HepG2 (cell line): ENCODE measurements around the gene DCTN3. TPM values are rescaled to one million over a fixed set of nuclear protein-coding genes. Genes with fewer than 3 reads are reported as not detected.

Experiments
- ATAC-seq: fragments of 200-7000 bp; cut with Tn5 transposase; 3 replicates; pipeline ENCODE4 v1.9.1; 2020; ENCODE audit warnings: mild to moderate bottlenecking, moderate library complexity
- BruUV-seq: library from RNA; stranded (reverse); fragments of 400-500 nt; replicated peaks from 2 replicates; lab custom pipeline; 2021; lab: Mats Ljungman, UMichigan
- CTCF ChIA-PET: fragments of 300-600 bp; formaldehyde crosslinking; extraction: SDS; loops from one replicate; lab custom pipeline; 2021; ENCODE audit warnings: low total read pairs, inconsistent platforms, low intra/inter-chr PET ratio; lab: Yijun Ruan, JAX
- POLR2A ChIA-PET: fragments of 350-600 bp; sonication (Branson Sonifier 250); formaldehyde crosslinking; loops from one replicate; lab custom pipeline; 2020; ENCODE audit warnings: antibody characterized with exemption, inconsistent platforms; lab: Yijun Ruan, JAX
- DNase-seq: peaks from one replicate; pipeline ENCODE4 v3.0.0-alpha.2; 2015; ENCODE audit warnings: low spot score
- FAIRE-seq: peaks from 3 replicates; lab custom pipeline; 2011; peaks lifted over from hg19 to GRCh38; lab: Jason Lieb, UNC
- H2AFZ ChIP-seq: one replicate; pipeline ENCODE4 v1.6.1; 2011; ENCODE audit warnings: low read length, inconsistent platforms
- H3K27ac ChIP-seq: fragments of 300-600 bp; 3 replicates; pipeline ENCODE4 v1.8.0; 2011; ENCODE audit warnings: mixed run types, mild to moderate bottlenecking, mixed read lengths, low read length, inconsistent platforms; ENCODE audit not compliant: insufficient read depth; ENCODE audit errors: extremely low read length
- H3K27me3 ChIP-seq, 2 experiments: fragments of 200-600 bp in 1 of 2; 2 replicates in 1 of 2; 3 replicates in 1 of 2; pipeline versions ENCODE4 v1.6.0 to v1.8.0; 2011; ENCODE audit warnings: low read length in 2 of 2, mild to moderate bottlenecking in 2 of 2, moderate library complexity in 2 of 2, inconsistent platforms in 1 of 2; ENCODE audit not compliant: insufficient read depth in 2 of 2, control insufficient read depth in 1 of 2
- H3K36me3 ChIP-seq, 2 experiments: fragments of 200-600 bp in 1 of 2; replicated peaks in 1 of 2; 2 replicates in 1 of 2; 3 replicates in 1 of 2; pipeline versions ENCODE4 v1.5.1 to v1.8.0; 2011; ENCODE audit warnings: low read length in 2 of 2, inconsistent platforms in 1 of 2; ENCODE audit not compliant: insufficient read depth in 2 of 2, control insufficient read depth in 1 of 2
- H3K4me1 ChIP-seq: 2 replicates; pipeline ENCODE4 v1.5.1; 2012; ENCODE audit warnings: low read length, inconsistent platforms; ENCODE audit not compliant: insufficient read depth
- H3K4me2 ChIP-seq: 2 replicates; pipeline ENCODE4 v1.6.0; 2011; ENCODE audit warnings: low read depth, low read length, inconsistent platforms
- H3K4me3 ChIP-seq, 3 experiments: fragments of 200-600 bp in 1 of 3; sonication (generic), shearing (Covaris generic) in 1 of 3; replicated peaks in 1 of 3; 2 replicates each; pipeline ENCODE4 v1.5.1; 2011 to 2016; ENCODE audit warnings: low read length in 3 of 3, inconsistent platforms in 2 of 3, low read depth in 2 of 3, mild to moderate bottlenecking in 2 of 3, control low read depth in 1 of 3, mixed read lengths in 1 of 3; ENCODE audit not compliant: insufficient read depth in 1 of 3
- H3K79me2 ChIP-seq: one replicate; pipeline ENCODE4 v1.6.1; 2011; ENCODE audit warnings: low read length, inconsistent platforms; ENCODE audit not compliant: insufficient read depth
- H3K9ac ChIP-seq: 2 replicates; pipeline ENCODE4 v1.6.0; 2011; ENCODE audit warnings: mild to moderate bottlenecking, low read depth, low read length, inconsistent platforms; ENCODE audit not compliant: insufficient read depth
- H3K9me3 ChIP-seq: 2 replicates; pipeline ENCODE4 v1.5.1; 2012; ENCODE audit warnings: mild to moderate bottlenecking, low read length
- H4K20me1 ChIP-seq: 2 replicates; pipeline ENCODE4 v1.6.0; 2011; ENCODE audit warnings: inconsistent platforms, mild to moderate bottlenecking, low read length, moderate library complexity; ENCODE audit not compliant: insufficient read depth
- ARNT ChIP-seq: fragments of 450-650 bp; IDR thresholded peaks from 2 replicates; pipeline ENCODE4 v1.6.1; 2017
- CBX1 ChIP-seq: IDR thresholded peaks from one replicate; pipeline ENCODE4 v1.6.1; 2016; ENCODE audit warnings: antibody characterized with exemption, low read depth
- CBX5 ChIP-seq: sonication (generic); formaldehyde crosslinking; IDR thresholded peaks from 2 replicates; pipeline ENCODE4 v1.4.0; 2020; ENCODE audit warnings: missing genetic modification reagents, borderline replicate concordance
- E2F2 ChIP-seq: sonication (generic); formaldehyde crosslinking; IDR thresholded peaks from 2 replicates; pipeline ENCODE4 v1.4.0; 2020; ENCODE audit warnings: missing genetic modification reagents, borderline replicate concordance
- EZH2 ChIP-seq: conservative IDR thresholded peaks from 2 replicates; pipeline ENCODE4 v1.6.1; 2012; ENCODE audit warnings: mild to moderate bottlenecking, low read depth, low read length, moderate library complexity
- GTF2F1 ChIP-seq: fragments of 150-350 bp; IDR thresholded peaks from 2 replicates; pipeline ENCODE4 v1.6.1; 2014; ENCODE audit warnings: low read length
- KDM5B ChIP-seq: sonication (generic); formaldehyde crosslinking; IDR thresholded peaks from 2 replicates; pipeline ENCODE4 v1.4.0; 2020; ENCODE audit warnings: missing genetic modification reagents, mild to moderate bottlenecking, borderline replicate concordance
- MAFF ChIP-seq: IDR thresholded peaks from 2 replicates; pipeline ENCODE4 v1.6.1; 2011; ENCODE audit warnings: low read depth, low read length, improper control_type of control experiment
- RNF219 ChIP-seq: sonication (generic); formaldehyde crosslinking; IDR thresholded peaks from 2 replicates; pipeline ENCODE4 v1.5.0; 2020; ENCODE audit warnings: mild to moderate bottlenecking, missing genetic modification reagents
- ZMYM3 ChIP-seq: sonication (generic); formaldehyde crosslinking; IDR thresholded peaks from 2 replicates; pipeline ENCODE4 v1.5.1; 2020; ENCODE audit warnings: mild to moderate bottlenecking, missing genetic modification reagents
- ZNF556 ChIP-seq: sonication (generic); formaldehyde crosslinking; IDR thresholded peaks from 2 replicates; pipeline ENCODE4 v1.4.0; 2020; ENCODE audit warnings: mild to moderate bottlenecking, missing genetic modification reagents, borderline replicate concordance
- ZNF562 ChIP-seq: sonication (generic); formaldehyde crosslinking; IDR thresholded peaks from 2 replicates; pipeline ENCODE4 v1.8.0; 2022; ENCODE audit warnings: missing genetic modification reagents, borderline replicate concordance
- ZNF567 ChIP-seq: sonication (generic); formaldehyde crosslinking; IDR thresholded peaks from 2 replicates; pipeline ENCODE4 v1.8.1; 2023; ENCODE audit warnings: mild to moderate bottlenecking, missing genetic modification reagents, borderline replicate concordance
- ZNF780A ChIP-seq: sonication (generic); formaldehyde crosslinking; IDR thresholded peaks from 2 replicates; pipeline ENCODE4 v1.8.0; 2022; ENCODE audit warnings: mild to moderate bottlenecking, missing genetic modification reagents, moderate library complexity
- ZNF850 ChIP-seq: sonication (generic); formaldehyde crosslinking; conservative IDR thresholded peaks from 2 replicates; pipeline ENCODE4 v1.9.0; 2021; ENCODE audit warnings: mild to moderate bottlenecking, missing genetic modification reagents
- ZNF879 ChIP-seq: sonication (generic); formaldehyde crosslinking; IDR thresholded peaks from 2 replicates; pipeline ENCODE4 v1.8.1; 2023; ENCODE audit warnings: missing genetic modification reagents
- WGBS: methylation state at CpG from one replicate; pipeline ENCODE4 v1.1.6; 2017; ENCODE audit warnings: low lambda C conversion rate; 5-methylcytosine and 5-hydroxymethylcytosine counted together
- in situ Hi-C: cut with HindIII; loops from 2 replicates; pipeline ENCODE4 v1.10.0; 2017; ENCODE audit warnings: low pct_unique_long_range_greater_than_20kb; ENCODE audit not compliant: extremely low pct_ligation_motif_present
- intact Hi-C: fragments of 100-400 bp; cut with micrococcal nuclease; formaldehyde crosslinking; loops from one replicate; pipeline ENCODE4 v1.10.0; 2022; ENCODE audit not compliant: unreplicated experiment
- polyA plus RNA-seq, 8 experiments: library from polyadenylated mRNA; depleted of rRNA in 3 of 8; stranded (reverse) in 7 of 8; unstranded in 1 of 8; fragments of >200 nt; fragmentation: Illumina TruSeq in 4 of 8; extraction: Trizol in 4 of 8; gene quantifications; 2 replicates each; pipeline versions ENCODE4 v1.2.1 to v1.2.3, GENCODE V29; 2011 to 2016; ENCODE audit warnings: low read depth in 4 of 8, missing spikeins in 1 of 8, mixed read lengths in 1 of 8; ENCODE audit not compliant: insufficient read depth in 1 of 8
- total RNA-seq, 5 experiments: library from RNA; depleted of rRNA; stranded (reverse); fragments of >200 nt; fragmentation: Illumina TruSeq; extraction: Trizol; gene quantifications; 2 replicates each; pipeline ENCODE4 v1.2.3, GENCODE V29; 2016; ENCODE audit warnings: low read depth in 1 of 5
- TF ChIP-seq, protein P1 (sequence below): sonication (generic); formaldehyde crosslinking; conservative IDR thresholded peaks from 2 replicates; pipeline ENCODE4 v1.4.0; 2020; ENCODE audit warnings: missing genetic modification reagents
- TF ChIP-seq, protein P2 (sequence below): fragments of 450-650 bp; IDR thresholded peaks from 2 replicates; pipeline ENCODE4 v1.6.1; 2017; ENCODE audit warnings: mild to moderate bottlenecking

The DCTN3 gene
- total and polyA plus RNA-seq, 2 of the 13 experiments (the other 11 are each of a cell fraction or from before 2014, with no cell fraction given), result 27.4 to 34.5 TPM

DNA sequence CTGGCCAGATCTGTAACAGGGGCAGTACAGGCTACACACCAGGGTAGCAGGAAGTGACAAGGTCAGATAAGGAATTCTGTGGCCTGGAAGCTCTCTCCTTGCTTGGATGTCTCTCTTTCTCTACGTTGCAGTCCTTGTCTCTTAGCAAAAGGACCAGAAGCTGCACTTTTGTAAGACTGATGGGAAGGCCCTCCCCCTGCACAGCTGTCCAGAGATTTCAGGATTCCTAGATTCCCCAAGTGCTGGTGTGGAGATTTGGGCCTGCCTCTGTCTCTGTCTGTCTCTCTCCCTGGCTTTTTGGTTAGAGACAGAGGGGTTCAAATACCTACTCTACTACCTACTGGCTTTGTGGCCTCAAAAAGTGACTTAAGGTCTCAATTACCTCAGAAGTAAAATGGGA lies 20.7 kb downstream of the DCTN3 start:
- POLR2A ChIA-PET, result no interaction called here
- TF ChIP-seq ZMYM3 (CRISPR knock-in tag) (no peak), GTF2F1 (no peak), ZNF556 (CRISPR knock-in tag) (no peak), CBX5 (CRISPR knock-in tag) (no peak), E2F2 (no peak), ZNF850 (CRISPR knock-in tag) (no peak), MAFF (no peak), RNF219 (CRISPR knock-in tag) (no peak), ZNF562 (CRISPR knock-in tag) (no peak), ZNF567 (CRISPR knock-in tag) (no peak), ZNF879 (CRISPR knock-in tag) (no peak), CBX1 (no peak), KDM5B (CRISPR knock-in tag) (no peak), EZH2 (no peak), ARNT (no peak), ZNF780A (CRISPR knock-in tag) (no peak)
- TF ChIP-seq, protein P1, sequence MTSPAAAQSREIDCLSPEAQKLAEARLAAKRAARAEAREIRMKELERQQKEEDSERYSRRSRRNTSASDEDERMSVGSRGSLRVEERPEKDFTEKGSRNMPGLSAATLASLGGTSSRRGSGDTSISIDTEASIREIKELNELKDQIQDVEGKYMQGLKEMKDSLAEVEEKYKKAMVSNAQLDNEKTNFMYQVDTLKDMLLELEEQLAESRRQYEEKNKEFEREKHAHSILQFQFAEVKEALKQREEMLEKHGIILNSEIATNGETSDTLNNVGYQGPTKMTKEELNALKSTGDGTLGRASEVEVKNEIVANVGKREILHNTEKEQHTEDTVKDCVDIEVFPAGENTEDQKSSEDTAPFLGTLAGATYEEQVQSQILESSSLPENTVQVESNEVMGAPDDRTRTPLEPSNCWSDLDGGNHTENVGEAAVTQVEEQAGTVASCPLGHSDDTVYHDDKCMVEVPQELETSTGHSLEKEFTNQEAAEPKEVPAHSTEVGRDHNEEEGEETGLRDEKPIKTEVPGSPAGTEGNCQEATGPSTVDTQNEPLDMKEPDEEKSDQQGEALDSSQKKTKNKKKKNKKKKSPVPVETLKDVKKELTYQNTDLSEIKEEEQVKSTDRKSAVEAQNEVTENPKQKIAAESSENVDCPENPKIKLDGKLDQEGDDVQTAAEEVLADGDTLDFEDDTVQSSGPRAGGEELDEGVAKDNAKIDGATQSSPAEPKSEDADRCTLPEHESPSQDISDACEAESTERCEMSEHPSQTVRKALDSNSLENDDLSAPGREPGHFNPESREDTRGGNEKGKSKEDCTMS (CRISPR knock-in tag), result no peak
- TF ChIP-seq, protein P2, sequence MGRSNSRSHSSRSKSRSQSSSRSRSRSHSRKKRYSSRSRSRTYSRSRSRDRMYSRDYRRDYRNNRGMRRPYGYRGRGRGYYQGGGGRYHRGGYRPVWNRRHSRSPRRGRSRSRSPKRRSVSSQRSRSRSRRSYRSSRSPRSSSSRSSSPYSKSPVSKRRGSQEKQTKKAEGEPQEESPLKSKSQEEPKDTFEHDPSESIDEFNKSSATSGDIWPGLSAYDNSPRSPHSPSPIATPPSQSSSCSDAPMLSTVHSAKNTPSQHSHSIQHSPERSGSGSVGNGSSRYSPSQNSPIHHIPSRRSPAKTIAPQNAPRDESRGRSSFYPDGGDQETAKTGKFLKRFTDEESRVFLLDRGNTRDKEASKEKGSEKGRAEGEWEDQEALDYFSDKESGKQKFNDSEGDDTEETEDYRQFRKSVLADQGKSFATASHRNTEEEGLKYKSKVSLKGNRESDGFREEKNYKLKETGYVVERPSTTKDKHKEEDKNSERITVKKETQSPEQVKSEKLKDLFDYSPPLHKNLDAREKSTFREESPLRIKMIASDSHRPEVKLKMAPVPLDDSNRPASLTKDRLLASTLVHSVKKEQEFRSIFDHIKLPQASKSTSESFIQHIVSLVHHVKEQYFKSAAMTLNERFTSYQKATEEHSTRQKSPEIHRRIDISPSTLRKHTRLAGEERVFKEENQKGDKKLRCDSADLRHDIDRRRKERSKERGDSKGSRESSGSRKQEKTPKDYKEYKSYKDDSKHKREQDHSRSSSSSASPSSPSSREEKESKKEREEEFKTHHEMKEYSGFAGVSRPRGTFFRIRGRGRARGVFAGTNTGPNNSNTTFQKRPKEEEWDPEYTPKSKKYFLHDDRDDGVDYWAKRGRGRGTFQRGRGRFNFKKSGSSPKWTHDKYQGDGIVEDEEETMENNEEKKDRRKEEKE, result no peak

More for the DNA sequence above, 20.7 kb downstream of the DCTN3 start:
- in situ Hi-C loops (no loop called here), intact Hi-C loops (no loop called here)
- Histone ChIP-seq H3K9ac (no peak overlapping the region), H3K4me2 (no peak overlapping the region), H3K9me3 (no peaks in the 10 kb centered on the region), H3K79me2 (no peaks in the 10 kb centered on the region), H3K4me1 (no peaks in the 10 kb centered on the region), H3K4me3 (no peak overlapping the region), H3K27me3 (0 out of 5 replicates have a peak, but pooled peaks cover 0 to 3% of the 10 kb centered on the region in 2 experiments), H3K27ac (no peak overlapping the region), H2AFZ (no peak overlapping the region), H4K20me1 (no peaks in the 10 kb centered on the region), H3K36me3 (no peaks in the 10 kb centered on the region)
- CTCF ChIA-PET, result no interaction called here
- no peak for FAIRE-seq
- no peak for DNase-seq
- no TSS peak for BruUV-seq
- no CpG with 5 or more reads among the region's 1 CpG for WGBS
- no peak; the same call in 2 of the 3 replicates for ATAC-seq
